Endothelial cell (in vitro differentiated cells): ENCODE data around the gene CCNI2. TPM values are rescaled to one million over a fixed set of nuclear protein-coding genes. Genes with fewer than 3 reads are reported as not detected.
"Not testable (repeated sequence)": the region's sequence is repeated elsewhere in the genome, so short reads cannot be mapped to it uniquely, and the experiment has no call there.

Source experiments
- DNase-seq: peaks from one replicate; pipeline ENCODE4 v3.0.0; 2021; ENCODE audit warnings: low spot score
- H3K27ac Mint-ChIP-seq: one replicate; pipeline ENCODE4 v1.8.0; 2021; ENCODE audit warnings: mixed read lengths, inconsistent platforms; ENCODE audit not compliant: unreplicated experiment
- H3K27me3 Mint-ChIP-seq: one replicate; pipeline ENCODE4 v1.8.0; 2021; ENCODE audit warnings: mild to moderate bottlenecking, moderate library complexity, mixed read lengths, inconsistent platforms; ENCODE audit not compliant: unreplicated experiment
- H3K36me3 Mint-ChIP-seq: one replicate; pipeline ENCODE4 v1.8.0; 2021; ENCODE audit warnings: mild to moderate bottlenecking, low read depth, mixed read lengths, inconsistent platforms; ENCODE audit not compliant: unreplicated experiment
- H3K4me1 Mint-ChIP-seq: one replicate; pipeline ENCODE4 v1.8.0; 2021; ENCODE audit warnings: mild to moderate bottlenecking, mixed read lengths, inconsistent platforms; ENCODE audit not compliant: unreplicated experiment
- H3K4me3 Mint-ChIP-seq: one replicate; pipeline ENCODE4 v1.8.0; 2021; ENCODE audit warnings: mild to moderate bottlenecking, mixed read lengths, inconsistent platforms; ENCODE audit not compliant: unreplicated experiment
- H3K9me3 Mint-ChIP-seq: one replicate; pipeline ENCODE4 v1.8.0; 2021; ENCODE audit warnings: mixed read lengths, inconsistent platforms; ENCODE audit not compliant: unreplicated experiment
- total RNA-seq: library from RNA; stranded (reverse); fragmentation: NEBNext Ultra II Directional; extraction: Animal tissue kit (Norgen Biotek cat#: 25700); gene quantifications from one replicate; pipeline ENCODE4 v1.2.1, GENCODE V29; 2021; ENCODE audit not compliant: unreplicated experiment
- TF ChIP-seq, protein P1 (sequence below): fragments of 200-600 bp; sonication (generic); IDR thresholded peaks from one replicate; pipeline ENCODE4 v1.5.0; 2021; ENCODE audit warnings: antibody characterized with exemption; ENCODE audit not compliant: unreplicated experiment

The CCNI2 gene
- total RNA-seq, 1 donor from 2014 or later: not detected

DNA sequence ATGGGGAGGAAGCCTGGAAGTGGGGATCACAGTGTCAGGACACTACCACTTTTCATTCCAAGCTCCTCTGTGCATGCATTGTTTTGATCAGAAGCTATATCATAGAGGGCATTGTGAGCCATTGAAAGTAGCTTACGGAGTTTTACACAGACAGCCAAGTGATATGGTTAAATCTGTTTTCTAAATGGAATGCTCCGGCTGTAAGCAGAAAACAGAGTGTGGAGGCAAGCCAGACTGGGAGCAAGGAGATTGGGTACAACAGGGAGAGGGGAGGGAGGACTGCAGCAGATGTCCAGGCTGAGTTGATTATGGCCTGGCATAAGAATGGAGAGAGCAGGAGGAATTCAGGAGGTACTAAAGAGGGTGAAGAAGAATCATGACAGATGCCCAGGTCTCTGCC, 50.4 kb downstream of the CCNI2 start:
- Mint-ChIP-seq H3K4me3 (no peak overlapping the region), H3K4me1 (no peaks in the 10 kb centered on the region), H3K27me3 (peaks cover 6% of the 10 kb centered on the region), H3K9me3 (no peaks in the 10 kb centered on the region), H3K36me3 (no peaks in the 10 kb centered on the region), H3K27ac (no peak overlapping the region)
- DNase-seq: no peak
- TF ChIP-seq, protein P1, sequence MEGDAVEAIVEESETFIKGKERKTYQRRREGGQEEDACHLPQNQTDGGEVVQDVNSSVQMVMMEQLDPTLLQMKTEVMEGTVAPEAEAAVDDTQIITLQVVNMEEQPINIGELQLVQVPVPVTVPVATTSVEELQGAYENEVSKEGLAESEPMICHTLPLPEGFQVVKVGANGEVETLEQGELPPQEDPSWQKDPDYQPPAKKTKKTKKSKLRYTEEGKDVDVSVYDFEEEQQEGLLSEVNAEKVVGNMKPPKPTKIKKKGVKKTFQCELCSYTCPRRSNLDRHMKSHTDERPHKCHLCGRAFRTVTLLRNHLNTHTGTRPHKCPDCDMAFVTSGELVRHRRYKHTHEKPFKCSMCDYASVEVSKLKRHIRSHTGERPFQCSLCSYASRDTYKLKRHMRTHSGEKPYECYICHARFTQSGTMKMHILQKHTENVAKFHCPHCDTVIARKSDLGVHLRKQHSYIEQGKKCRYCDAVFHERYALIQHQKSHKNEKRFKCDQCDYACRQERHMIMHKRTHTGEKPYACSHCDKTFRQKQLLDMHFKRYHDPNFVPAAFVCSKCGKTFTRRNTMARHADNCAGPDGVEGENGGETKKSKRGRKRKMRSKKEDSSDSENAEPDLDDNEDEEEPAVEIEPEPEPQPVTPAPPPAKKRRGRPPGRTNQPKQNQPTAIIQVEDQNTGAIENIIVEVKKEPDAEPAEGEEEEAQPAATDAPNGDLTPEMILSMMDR: no peak

DNA sequence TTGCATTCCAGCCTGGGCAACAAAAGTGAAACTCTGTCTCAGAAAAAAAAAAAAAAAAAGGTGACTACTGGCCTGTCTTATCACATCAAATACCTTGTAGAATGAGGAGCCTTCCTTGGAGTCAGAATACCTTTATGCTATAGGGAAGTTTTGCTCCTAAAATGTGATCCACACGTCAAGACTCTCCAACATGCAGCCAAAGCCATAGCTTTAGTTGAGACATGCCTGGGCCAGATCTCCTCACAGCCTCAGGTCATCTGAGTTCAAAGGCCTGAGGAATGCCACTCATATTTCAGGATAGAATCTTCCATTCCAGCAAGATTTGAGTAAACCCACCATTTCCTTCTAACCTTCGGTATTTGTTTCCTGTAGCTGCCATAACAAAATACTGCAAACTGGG, 52.2 kb downstream of the CCNI2 start:
- TF ChIP-seq, protein P1: no peak
- Mint-ChIP-seq H3K4me1 (no peaks in the 10 kb centered on the region), H3K27me3 (peaks cover 6% of the 10 kb centered on the region), H3K9me3 (no peaks in the 10 kb centered on the region), H3K4me3 (no peak overlapping the region), H3K36me3 (no peaks in the 10 kb centered on the region), H3K27ac (no peak overlapping the region)
- no peak for DNase-seq

DNA sequence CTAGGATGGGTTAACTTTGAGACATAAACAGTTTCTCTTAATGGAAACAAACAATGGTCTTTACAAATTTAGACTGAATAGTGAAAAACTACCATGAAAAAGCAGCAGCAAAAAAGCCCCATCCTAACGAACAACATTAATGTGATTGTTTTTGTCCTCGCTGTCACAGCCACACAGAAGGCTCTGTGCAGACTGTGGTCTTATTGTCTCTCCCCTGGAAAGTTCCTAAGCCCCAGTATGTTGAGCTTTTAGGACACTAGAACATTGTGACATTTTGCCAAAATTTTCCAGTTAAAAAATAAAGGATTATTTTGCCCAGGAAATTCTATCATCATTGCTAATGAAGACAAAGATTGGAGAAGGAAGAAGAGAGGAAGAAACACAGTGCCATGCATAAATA, 53.3 kb downstream of the CCNI2 start:
- Mint-ChIP-seq H3K27me3 (peaks cover 6% of the 10 kb centered on the region), H3K36me3 (no peaks in the 10 kb centered on the region)

DNA sequence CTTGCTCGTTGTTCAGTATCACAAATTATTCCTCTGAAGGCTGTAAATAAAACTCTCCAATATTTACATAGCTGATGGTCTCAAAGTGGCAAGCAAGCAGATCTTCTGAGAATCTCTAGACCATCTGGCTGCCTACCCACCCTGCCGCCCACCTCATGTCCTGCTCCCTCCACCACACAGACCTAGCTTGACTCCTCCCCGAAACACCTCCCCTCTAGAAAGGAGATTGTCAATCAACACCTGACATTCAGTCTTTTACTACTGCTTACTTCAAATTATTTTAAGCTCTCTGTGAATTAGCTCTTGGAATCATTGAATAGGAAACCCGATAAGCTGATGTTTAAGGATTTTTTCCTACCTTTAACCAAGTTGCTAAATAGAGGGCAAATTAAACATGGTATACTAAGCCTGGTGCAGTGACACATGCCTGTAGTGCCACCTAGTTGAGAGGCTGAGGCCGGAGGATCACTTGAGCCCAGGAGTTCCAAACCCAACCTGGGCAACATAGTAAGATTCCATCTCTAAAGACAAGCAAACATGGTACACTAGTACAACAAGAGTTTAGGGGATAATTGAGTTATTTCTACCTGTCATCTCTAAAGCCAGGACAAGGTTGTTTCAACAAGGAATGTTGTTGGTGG, 54.9 kb downstream of the CCNI2 start:
- Mint-ChIP-seq H3K27me3 (peaks cover 3% of the 10 kb centered on the region), H3K4me3 (no peak overlapping the region), H3K9me3 (no peaks in the 10 kb centered on the region), H3K27ac (no peak overlapping the region), H3K36me3 (no peaks in the 10 kb centered on the region), H3K4me1 (no peaks in the 10 kb centered on the region)
- TF ChIP-seq, protein P1: no peak
- DNase-seq: no peak

More for the DNA sequence above, 53.3 kb downstream of the CCNI2 start:
- Mint-ChIP-seq H3K4me1 (no peaks in the 10 kb centered on the region), H3K4me3 (no peak overlapping the region), H3K9me3 (no peaks in the 10 kb centered on the region), H3K27ac (no peak overlapping the region)
- TF ChIP-seq, protein P1: no peak
- DNase-seq: no peak

DNA sequence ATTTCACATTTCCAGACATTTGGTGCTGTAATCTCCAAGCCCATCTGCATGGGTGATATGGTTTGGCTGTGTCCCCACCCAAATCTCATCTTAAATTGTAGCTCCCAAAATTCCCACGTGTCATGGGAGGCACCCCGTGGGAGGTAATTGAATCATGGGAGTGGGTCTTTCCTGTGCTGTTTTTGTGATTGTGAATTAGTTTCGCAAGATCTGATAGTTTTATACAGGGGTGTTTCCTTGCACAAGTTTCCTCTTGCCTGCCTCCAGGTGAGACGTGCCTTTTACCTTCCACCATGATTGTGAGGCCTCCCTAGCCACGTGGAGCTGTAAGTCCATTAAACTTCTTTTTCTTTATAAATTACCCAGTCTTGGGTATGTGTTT, 55.5 kb downstream of the CCNI2 start:
- not testable (repeated sequence) for H3K4me1 Mint-ChIP-seq, H3K9me3 Mint-ChIP-seq, H3K36me3 Mint-ChIP-seq, H3K4me3 Mint-ChIP-seq, H3K27me3 Mint-ChIP-seq, DNase-seq, H3K27ac Mint-ChIP-seq

Other genes with a start within 250 kb of the CCNI2 start
- gene IL5, start 203.9 kb upstream of the CCNI2 start, total RNA-seq: not detected
- 20.0 TPM for gene RAD50, start 190.4 kb upstream of the CCNI2 start, total RNA-seq
- gene IL13, start 89.3 kb upstream of the CCNI2 start, total RNA-seq: not detected
- gene IL4, start 73.4 kb upstream of the CCNI2 start, total RNA-seq: not detected
- 11.5 TPM for gene KIF3A, start 9.9 kb upstream of the CCNI2 start, total RNA-seq
- gene SEPTIN8, start 29.8 kb downstream of the CCNI2 start, total RNA-seq: 22.8 TPM
- gene SOWAHA, start 65.9 kb downstream of the CCNI2 start, total RNA-seq: not detected
- 5.6 TPM for gene SHROOM1, start 83.2 kb downstream of the CCNI2 start, total RNA-seq
- 0.33 TPM for gene GDF9, start 119.0 kb downstream of the CCNI2 start, total RNA-seq
- gene UQCRQ, start 119.2 kb downstream of the CCNI2 start, total RNA-seq: 152 TPM
- 0.82 TPM for gene LEAP2, start 126.2 kb downstream of the CCNI2 start, total RNA-seq
- gene AFF4, start 216.2 kb downstream of the CCNI2 start, total RNA-seq: 87.4 TPM